ENCODE data around the gene ANXA11.
"Not testable (repeated sequence)": the region's sequence is repeated elsewhere in the genome, so short reads cannot be mapped to it uniquely, and the experiment has no call there.

The ANXA11 gene

GRCh38 chr10:80204677-80205476, 460 bp downstream of the ANXA11 start:
- no peak for DNase-seq (ENCODE audit: low read depth)

GRCh38 chr10:80203835-80204676, 1.3 kb downstream of the ANXA11 start:
- TF ChIP-seq CTCF (conservative IDR thresholded peaks at IDR 0.05; ENCODE audit: low read depth, low read length), result no peak
- DNase-seq (ENCODE audit: low read depth), result no peak
- peak overlapping the region; percentile 79 for H3K4me3 ChIP-seq (ENCODE audit: low read length)

More at GRCh38 chr10:80204677-80205476, 460 bp downstream of the ANXA11 start:
- H3K4me3 ChIP-seq (ENCODE audit: low read length), result peak overlapping the region; percentile 79
- TF ChIP-seq CTCF (conservative IDR thresholded peaks at IDR 0.05; ENCODE audit: low read depth, low read length), result no peak

- DNase-seq (ENCODE audit: low read depth), result peak; percentile 74
- H3K4me3 ChIP-seq (ENCODE audit: low read length), result peak overlapping the region; percentile 79
- peak; percentile 47 for TF ChIP-seq CTCF (conservative IDR thresholded peaks at IDR 0.05; ENCODE audit: low read depth, low read length)
Measured at GRCh38 chr10:80202934-80203834, 2.2 kb downstream of the ANXA11 start.

- not testable (repeated sequence) for H3K4me3 ChIP-seq (ENCODE audit: low read length); DNase-seq (ENCODE audit: low read depth)
Measured at GRCh38 chr10:80202530-80202929, 2.8 kb downstream of the ANXA11 start.

- H3K4me3 ChIP-seq (ENCODE audit: low read length), result no peak overlapping the region
- no peak for DNase-seq (ENCODE audit: low read depth)
- TF ChIP-seq CTCF (conservative IDR thresholded peaks at IDR 0.05; ENCODE audit: low read depth, low read length), result no peak
Measured at GRCh38 chr10:80201608-80202141, 3.7 kb downstream of the ANXA11 start.

- no peak for TF ChIP-seq CTCF (conservative IDR thresholded peaks at IDR 0.05; ENCODE audit: low read depth, low read length)
- H3K4me3 ChIP-seq (ENCODE audit: low read length), result no peak overlapping the region
- no peak for DNase-seq (ENCODE audit: low read depth)
Measured at GRCh38 chr10:80200687-80201086, 4.7 kb downstream of the ANXA11 start.
